Loucy (cell line): ENCODE data around the gene MT2A.

Experiments
- H2AFZ ChIP-seq: fragments of 200-600 bp; sonication (generic); 2 replicates; pipeline ENCODE4 v1.6.0; 2016; ENCODE audit warnings: antibody characterized with exemption, mild to moderate bottlenecking, low read length, moderate library complexity
- H3F3A ChIP-seq: fragments of 200-600 bp; 2 replicates; pipeline ENCODE4 v1.6.0; 2016; ENCODE audit warnings: antibody characterized with exemption, low read depth, mild to moderate bottlenecking
- H3K27me3 ChIP-seq: fragments of 200-600 bp; sonication (generic); 2 replicates; pipeline ENCODE4 v1.6.1; 2014; ENCODE audit warnings: low read length, mild to moderate bottlenecking; ENCODE audit not compliant: insufficient read depth, poor library complexity, severe bottlenecking
- H3K36me3 ChIP-seq: fragments of 200-600 bp; sonication (generic); 2 replicates; pipeline ENCODE4 v1.6.1; 2016; ENCODE audit warnings: low read length; ENCODE audit not compliant: insufficient read depth
- H3K4me1 ChIP-seq: fragments of 200-600 bp; sonication (generic); 2 replicates; pipeline ENCODE4 v1.5.1; 2014; ENCODE audit warnings: low read length, mild to moderate bottlenecking; ENCODE audit not compliant: insufficient read depth, poor library complexity, severe bottlenecking
- H3K4me2 ChIP-seq: fragments of 200-600 bp; sonication (generic); 2 replicates; pipeline ENCODE4 v1.6.0; 2014; ENCODE audit warnings: antibody characterized with exemption, low read length, low read depth, mild to moderate bottlenecking; ENCODE audit not compliant: poor library complexity, severe bottlenecking
- H3K4me3 ChIP-seq: fragments of 200-600 bp; sonication (generic); 2 replicates; pipeline ENCODE4 v1.5.1; 2014; ENCODE audit warnings: low read length, mild to moderate bottlenecking, mixed read lengths; ENCODE audit not compliant: poor library complexity, severe bottlenecking
- H3K79me2 ChIP-seq: fragments of 200-600 bp; sonication (generic); 2 replicates; pipeline ENCODE4 v1.6.1; 2014; ENCODE audit warnings: low read length; ENCODE audit not compliant: insufficient read depth
- H3K9ac ChIP-seq: fragments of 200-600 bp; sonication (generic); 2 replicates; pipeline ENCODE4 v1.6.0; 2014; ENCODE audit warnings: mild to moderate bottlenecking, low read depth, low read length, moderate library complexity; ENCODE audit not compliant: poor library complexity, severe bottlenecking
- H3K9me2 ChIP-seq: fragments of 200-600 bp; sonication (generic); replicated peaks from 2 replicates; pipeline ENCODE4 v1.6.1; 2016; ENCODE audit warnings: low read depth, low read length, mixed read lengths
- H3K9me3 ChIP-seq: fragments of 200-600 bp; sonication (generic); 2 replicates; pipeline ENCODE4 v1.6.1; 2014; ENCODE audit warnings: mild to moderate bottlenecking, antibody characterized with exemption, low read length, low read depth; ENCODE audit not compliant: insufficient read depth
- H4K20me1 ChIP-seq: fragments of 200-600 bp; sonication (generic); 2 replicates; pipeline ENCODE4 v1.6.0; 2014; ENCODE audit warnings: antibody characterized with exemption, low read length, mild to moderate bottlenecking; ENCODE audit not compliant: insufficient read depth, poor library complexity, severe bottlenecking
- EZH2phosphoT487 ChIP-seq: fragments of 200-600 bp; IDR thresholded peaks from 2 replicates; pipeline ENCODE4 v1.6.1; 2018; ENCODE audit warnings: antibody characterized with exemption, mild to moderate bottlenecking, moderate library complexity, borderline replicate concordance
- TF ChIP-seq, protein P1 (sequence below): fragments of 200-600 bp; sonication (generic); conservative IDR thresholded peaks from 2 replicates; pipeline ENCODE4 v1.5.1; 2014; ENCODE audit warnings: mild to moderate bottlenecking, antibody characterized with exemption, low read length

MT2A gene

DNA sequence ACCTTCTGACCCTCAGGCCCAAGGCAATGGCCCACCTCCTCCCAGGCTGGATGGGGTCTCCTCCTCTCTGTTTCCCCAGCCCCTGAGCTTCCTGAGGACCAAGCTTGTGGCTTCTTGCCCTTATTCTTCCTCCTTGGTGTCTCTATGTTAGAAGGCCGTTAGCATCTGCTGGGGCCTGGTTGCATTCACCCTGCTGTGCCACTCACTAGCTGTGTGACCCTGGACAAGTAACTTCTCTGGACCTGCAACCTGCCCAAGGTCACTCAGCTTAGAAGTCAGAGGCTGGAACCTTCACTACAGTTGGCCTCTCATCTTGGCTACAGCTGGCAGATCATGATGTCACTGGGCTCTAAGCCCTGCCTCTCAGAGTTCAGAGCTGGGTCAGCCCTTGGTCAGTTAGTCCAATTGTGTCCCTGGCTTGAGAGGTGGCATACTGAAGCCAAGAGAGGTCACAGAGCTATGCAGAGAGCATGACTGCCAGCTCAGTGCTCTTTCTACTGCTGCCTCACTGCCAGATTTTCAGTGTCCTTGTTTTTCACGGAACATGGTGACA lies 3.0 kb downstream of the MT2A start:
- Histone ChIP-seq H3K27me3 (no peaks in the 10 kb centered on the region), H3K9me2 (no peaks in the 10 kb centered on the region), H3K79me2 (peaks cover 7% of the 10 kb centered on the region), H4K20me1 (no peaks in the 10 kb centered on the region), H3K4me2 (no peak overlapping the region), H3K9ac (no peak overlapping the region), H3K9me3 (no peaks in the 10 kb centered on the region), H3K4me1 (peaks cover 19% of the 10 kb centered on the region), H2AFZ (no peak overlapping the region), H3F3A (no peaks in the 10 kb centered on the region), H3K4me3 (no peak overlapping the region), H3K36me3 (no peaks in the 10 kb centered on the region)
- TF ChIP-seq, protein P1, sequence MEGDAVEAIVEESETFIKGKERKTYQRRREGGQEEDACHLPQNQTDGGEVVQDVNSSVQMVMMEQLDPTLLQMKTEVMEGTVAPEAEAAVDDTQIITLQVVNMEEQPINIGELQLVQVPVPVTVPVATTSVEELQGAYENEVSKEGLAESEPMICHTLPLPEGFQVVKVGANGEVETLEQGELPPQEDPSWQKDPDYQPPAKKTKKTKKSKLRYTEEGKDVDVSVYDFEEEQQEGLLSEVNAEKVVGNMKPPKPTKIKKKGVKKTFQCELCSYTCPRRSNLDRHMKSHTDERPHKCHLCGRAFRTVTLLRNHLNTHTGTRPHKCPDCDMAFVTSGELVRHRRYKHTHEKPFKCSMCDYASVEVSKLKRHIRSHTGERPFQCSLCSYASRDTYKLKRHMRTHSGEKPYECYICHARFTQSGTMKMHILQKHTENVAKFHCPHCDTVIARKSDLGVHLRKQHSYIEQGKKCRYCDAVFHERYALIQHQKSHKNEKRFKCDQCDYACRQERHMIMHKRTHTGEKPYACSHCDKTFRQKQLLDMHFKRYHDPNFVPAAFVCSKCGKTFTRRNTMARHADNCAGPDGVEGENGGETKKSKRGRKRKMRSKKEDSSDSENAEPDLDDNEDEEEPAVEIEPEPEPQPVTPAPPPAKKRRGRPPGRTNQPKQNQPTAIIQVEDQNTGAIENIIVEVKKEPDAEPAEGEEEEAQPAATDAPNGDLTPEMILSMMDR = no peak
- TF ChIP-seq EZH2phosphoT487 = no peak

DNA sequence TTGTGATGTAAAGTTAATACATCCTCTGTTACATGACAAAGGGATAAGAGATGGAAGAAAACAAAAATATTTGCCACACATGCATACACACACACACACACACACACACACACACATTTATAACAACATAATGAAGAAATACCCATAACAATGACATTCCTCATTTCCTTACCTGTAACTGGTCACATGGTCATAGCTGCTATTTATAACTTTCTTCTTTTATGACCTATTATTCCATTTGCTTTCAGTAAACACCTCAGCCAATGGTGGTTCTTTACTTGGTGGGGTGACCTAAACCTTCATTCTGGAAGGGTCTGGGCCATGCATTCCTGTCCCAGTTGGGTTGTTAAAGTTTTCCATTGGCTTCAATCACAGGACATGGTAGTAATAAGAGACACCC lies 5.3 kb downstream of the MT2A start:
- Histone ChIP-seq H3K9me3 (no peaks in the 10 kb centered on the region), H3K36me3 (no peaks in the 10 kb centered on the region), H3K9me2 (no peaks in the 10 kb centered on the region), H3K27me3 (no peaks in the 10 kb centered on the region), H3K4me1 (peaks cover 14% of the 10 kb centered on the region), H3K4me3 (no peak overlapping the region), H4K20me1 (no peaks in the 10 kb centered on the region), H2AFZ (no peak overlapping the region), H3F3A (no peaks in the 10 kb centered on the region), H3K79me2 (peaks cover 7% of the 10 kb centered on the region), H3K4me2 (no peak overlapping the region), H3K9ac (no peak overlapping the region)
- no peak for TF ChIP-seq EZH2phosphoT487
- TF ChIP-seq, protein P1 = no peak

DNA sequence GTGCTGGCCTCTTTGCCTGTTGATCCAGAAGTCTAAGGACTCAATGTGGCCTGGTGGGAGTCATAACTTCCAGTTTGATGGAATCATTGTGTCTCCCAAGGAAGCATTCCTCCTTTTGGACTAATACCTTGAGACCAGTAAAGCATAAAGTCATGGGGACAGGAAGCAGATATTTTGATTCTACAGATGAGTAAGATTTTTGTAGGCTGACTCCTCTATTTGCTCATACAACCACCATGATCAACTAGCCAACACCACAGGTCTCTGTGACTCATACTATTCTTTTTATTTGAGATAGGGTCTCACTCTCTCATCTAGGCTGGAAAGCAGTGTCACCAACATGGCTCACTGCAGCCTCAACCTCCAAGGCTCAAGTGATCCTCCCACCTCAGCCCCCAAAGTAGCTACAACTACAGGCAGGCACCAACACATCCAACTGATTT lies 6.2 kb downstream of the MT2A start:
- no peak for TF ChIP-seq EZH2phosphoT487
- TF ChIP-seq, protein P1 = no peak
- H3K4me2 ChIP-seq = no peak overlapping the region
- peaks cover 13% of the 10 kb centered on the region for H3K4me1 ChIP-seq
- H3K9me3 ChIP-seq = no peaks in the 10 kb centered on the region
- no peak overlapping the region for H3K9ac ChIP-seq
- no peaks in the 10 kb centered on the region for H3K9me2 ChIP-seq
- H4K20me1 ChIP-seq = no peaks in the 10 kb centered on the region
- H3K79me2 ChIP-seq = no peaks in the 10 kb centered on the region
- H3K36me3 ChIP-seq = no peaks in the 10 kb centered on the region
- no peaks in the 10 kb centered on the region for H3K27me3 ChIP-seq
- H3K4me3 ChIP-seq = no peak overlapping the region
- no peak overlapping the region for H2AFZ ChIP-seq
- no peaks in the 10 kb centered on the region for H3F3A ChIP-seq
